ACC112 (cell line): ENCODE measurements around the gene MAP3K1.

Experiments used
- H2AFZ ChIP-seq: fragments of 200-600 bp; sonication (generic); one replicate; pipeline ENCODE4 v1.6.0; 2017; ENCODE audit warnings: antibody characterized with exemption, low read length; ENCODE audit not compliant: unreplicated experiment
- H3K27ac ChIP-seq: fragments of 200-600 bp; sonication (generic); 2 replicates; pipeline ENCODE4 v1.5.1; 2014; ENCODE audit warnings: low read depth, mild to moderate bottlenecking, antibody characterized with exemption, low read length, moderate library complexity
- H3K27me3 ChIP-seq: fragments of 200-600 bp; sonication (generic); 2 replicates; pipeline ENCODE4 v1.6.1; 2014; ENCODE audit warnings: mild to moderate bottlenecking, antibody characterized with exemption, low read length, moderate library complexity, mixed read lengths; ENCODE audit not compliant: insufficient read depth
- H3K36me3 ChIP-seq: fragments of 200-600 bp; sonication (generic); 2 replicates; pipeline ENCODE4 v1.6.1; 2016; ENCODE audit warnings: mild to moderate bottlenecking, antibody characterized with exemption, low read length, moderate library complexity, mixed read lengths; ENCODE audit not compliant: insufficient read depth
- H3K4me1 ChIP-seq: fragments of 200-600 bp; sonication (generic); one replicate; pipeline ENCODE4 v1.6.1; 2016; ENCODE audit warnings: low read length, mixed read lengths; ENCODE audit not compliant: insufficient read depth, unreplicated experiment, control insufficient read depth
- H3K4me3 ChIP-seq: fragments of 200-600 bp; sonication (generic); 2 replicates; pipeline ENCODE4 v1.5.1; 2014; ENCODE audit warnings: mild to moderate bottlenecking, low read depth, low read length
- H3K79me2 ChIP-seq: fragments of 200-600 bp; sonication (generic); one replicate; pipeline ENCODE4 v1.6.0; 2016; ENCODE audit warnings: low read length; ENCODE audit not compliant: control insufficient read depth, unreplicated experiment, insufficient read depth

Gene MAP3K1

DNA sequence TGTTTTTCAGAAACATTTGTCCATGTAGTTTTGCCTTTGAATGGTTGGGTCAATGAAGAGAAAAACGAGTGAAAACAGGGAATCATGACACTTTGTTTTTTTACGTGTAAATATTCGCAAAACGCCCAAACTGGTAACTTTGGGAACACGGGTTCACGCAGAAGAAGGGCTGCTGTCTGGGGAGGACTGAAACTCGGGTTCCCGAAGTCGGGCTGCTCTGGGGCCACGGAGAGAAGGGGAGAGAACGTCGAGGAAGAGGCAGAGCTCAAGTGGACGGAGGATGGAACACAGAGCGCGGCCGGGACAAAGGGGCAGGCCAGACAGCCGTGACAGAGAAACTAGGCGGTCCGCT, 93.6 kb downstream of the MAP3K1 start:
- Histone ChIP-seq H3K27ac (peak overlapping the region; percentile 79), H3K4me1 (peaks cover 6% of the 10 kb centered on the region), H3K27me3 (no peaks in the 10 kb centered on the region), H3K4me3 (peak overlapping the region; percentile 87), H3K79me2 (peaks cover 5% of the 10 kb centered on the region), H3K36me3 (no peaks in the 10 kb centered on the region), H2AFZ (peak overlapping the region; percentile 58)

DNA sequence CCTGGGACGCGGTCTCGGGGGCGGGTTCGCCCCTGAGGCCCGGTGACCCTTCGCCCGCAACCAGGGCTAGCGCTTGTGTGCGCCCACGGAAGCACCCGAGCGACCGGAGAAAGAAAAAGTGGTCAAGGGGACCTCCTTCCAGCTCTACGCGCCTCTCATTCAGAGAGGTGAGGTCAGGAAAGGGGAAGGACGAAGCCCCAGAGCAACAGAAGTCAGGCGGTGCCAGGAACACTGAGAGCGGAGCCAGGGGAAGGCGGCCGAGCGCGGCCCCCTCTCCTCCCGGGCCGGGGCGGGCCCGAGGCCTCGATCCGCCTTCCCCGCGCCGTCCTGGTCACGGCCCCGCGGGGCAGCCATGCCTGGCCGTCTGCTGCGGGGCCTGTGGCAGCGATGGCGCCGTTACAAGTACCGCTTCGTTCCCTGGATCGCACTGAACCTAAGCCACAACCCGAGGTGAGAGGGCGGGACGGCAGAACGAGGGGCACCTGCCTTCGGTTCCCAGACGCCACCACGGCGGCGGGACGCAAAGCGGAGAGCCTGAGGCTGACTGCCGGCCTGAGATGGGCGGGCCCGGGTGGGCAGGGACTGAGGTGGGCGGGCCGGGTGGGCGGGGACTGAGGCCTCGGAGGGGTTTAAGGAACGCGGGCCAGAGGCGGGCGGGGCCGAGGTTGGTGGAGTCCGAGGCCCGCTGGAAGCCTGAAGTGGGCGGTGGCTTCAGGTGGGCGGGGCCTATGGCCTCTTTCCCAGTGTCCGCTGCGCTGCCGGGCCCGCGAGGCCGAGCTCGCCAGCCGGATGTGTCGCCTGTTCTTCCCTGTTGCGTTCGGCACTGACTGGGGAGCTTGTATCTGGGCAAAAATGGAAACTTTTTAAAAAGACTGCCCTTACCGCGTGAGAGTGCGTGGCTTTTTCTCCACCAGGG, 94.2 kb downstream of the MAP3K1 start, which contains the start of gene SETD9:
Gene SETD9 (plus strand): TSS at position 303 of the 916 bp plus-strand sequence. CDS start 50 bp downstream, at position 353.
- H3K27ac ChIP-seq, result peak within 1 kb of the TSS; percentile 92
- no peaks in the 10 kb centered on the region for H3K36me3 ChIP-seq
- H3K79me2 ChIP-seq, result peaks cover 5% of the 10 kb centered on the region
- H3K4me1 ChIP-seq, result peaks cover 6% of the 10 kb centered on the region
- peak within 1 kb of the TSS; percentile 99 for H2AFZ ChIP-seq
- H3K4me3 ChIP-seq, result peak within 1 kb of the TSS; percentile 94
- no peaks in the 10 kb centered on the region for H3K27me3 ChIP-seq

DNA sequence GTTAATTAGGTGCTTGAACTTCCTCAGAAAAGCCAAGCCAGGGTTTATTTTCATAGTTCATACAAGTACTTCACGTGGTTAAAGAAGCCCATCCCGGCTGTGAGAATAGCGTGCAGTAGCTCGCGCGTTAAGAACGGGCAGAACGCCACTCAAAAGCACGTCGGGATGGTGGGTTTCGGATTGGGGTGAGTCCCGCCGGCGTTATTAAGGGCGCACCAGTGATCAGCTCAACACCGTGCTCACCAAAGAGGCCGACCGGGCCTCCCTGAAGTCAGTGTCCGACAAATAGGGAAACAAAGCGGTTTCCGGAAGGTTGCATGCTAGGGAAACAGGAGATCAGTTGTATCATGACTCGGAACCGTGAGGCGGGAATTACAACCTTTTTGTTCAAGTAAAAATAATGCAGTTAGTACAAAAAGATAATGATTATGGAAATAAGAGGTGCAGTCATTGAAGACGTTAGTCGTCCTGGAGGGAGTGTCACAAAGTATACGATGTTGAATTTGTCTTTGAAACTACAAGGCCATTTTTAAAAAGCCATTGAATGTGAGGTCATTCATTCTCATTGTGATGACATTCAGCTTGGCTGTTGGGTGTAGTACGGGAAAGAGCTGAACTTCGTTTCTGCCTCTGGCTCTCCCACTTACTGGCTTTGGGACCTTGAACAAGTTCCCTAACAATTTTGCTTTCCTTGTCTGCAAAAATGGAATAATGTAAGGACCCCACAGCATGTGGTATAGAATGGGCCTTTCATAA, 95.0 kb downstream of the MAP3K1 start:
- H3K79me2 ChIP-seq, result peaks cover 5% of the 10 kb centered on the region
- H3K36me3 ChIP-seq, result no peaks in the 10 kb centered on the region; the same call in 1 of the 2 replicates
- H3K4me1 ChIP-seq, result peaks cover 6% of the 10 kb centered on the region
- peak overlapping the region; percentile 92 for H3K27ac ChIP-seq
- H2AFZ ChIP-seq, result peak overlapping the region; percentile 99
- no peaks in the 10 kb centered on the region for H3K27me3 ChIP-seq
- peak overlapping the region; percentile 94 for H3K4me3 ChIP-seq

DNA sequence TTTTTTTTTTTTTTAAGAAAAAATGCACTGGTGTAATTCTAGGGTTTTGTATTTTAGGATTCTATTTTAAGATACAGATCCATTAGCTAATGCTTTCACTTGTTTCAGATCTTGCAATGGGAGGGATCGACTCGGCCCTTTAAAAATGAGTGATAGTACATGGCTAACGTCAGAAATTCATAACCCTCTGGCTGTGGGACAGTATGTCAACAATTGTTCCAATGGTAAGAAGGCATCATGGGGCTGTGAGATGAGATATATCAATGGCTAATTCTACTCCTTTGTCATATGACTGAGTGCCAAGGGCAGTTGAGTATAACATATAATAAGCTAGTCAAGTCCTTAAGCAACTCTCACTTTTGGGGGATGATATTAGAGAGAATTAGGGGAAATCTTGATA, 98.4 kb downstream of the MAP3K1 start:
- peaks cover 5% of the 10 kb centered on the region for H3K79me2 ChIP-seq
- no peaks in the 10 kb centered on the region; the same call in 1 of the 2 replicates for H3K36me3 ChIP-seq
- peaks cover 6% of the 10 kb centered on the region for H3K4me1 ChIP-seq
- no peak overlapping the region for H3K4me3 ChIP-seq
- H2AFZ ChIP-seq, result no peak overlapping the region
- H3K27me3 ChIP-seq, result no peaks in the 10 kb centered on the region
- H3K27ac ChIP-seq, result no peak overlapping the region

DNA sequence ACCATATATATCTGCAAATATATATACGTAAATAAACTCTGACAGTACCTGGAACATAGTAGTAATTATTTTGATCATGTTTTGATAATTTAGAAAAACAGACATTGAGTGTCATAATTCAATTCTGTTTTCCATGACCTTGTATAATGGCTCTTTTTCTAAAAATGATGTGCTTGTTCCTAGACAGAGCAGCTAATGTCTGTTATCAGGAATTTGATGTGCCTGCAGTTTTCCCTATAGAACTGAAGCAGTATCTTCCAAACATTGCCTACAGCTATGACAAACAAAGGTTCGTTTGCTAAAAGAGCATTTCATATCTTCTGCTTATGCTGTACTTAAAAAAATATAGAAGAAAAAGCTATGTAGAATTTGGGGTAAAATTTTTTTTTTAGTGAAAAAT, 99.3 kb downstream of the MAP3K1 start:
- no peaks in the 10 kb centered on the region for H3K27me3 ChIP-seq
- H3K4me3 ChIP-seq, result no peak overlapping the region
- H3K36me3 ChIP-seq, result no peaks in the 10 kb centered on the region; the same call in 1 of the 2 replicates
- H3K79me2 ChIP-seq, result peaks cover 5% of the 10 kb centered on the region
- no peak overlapping the region for H2AFZ ChIP-seq
- peaks cover 6% of the 10 kb centered on the region for H3K4me1 ChIP-seq
- no peak overlapping the region for H3K27ac ChIP-seq

DNA sequence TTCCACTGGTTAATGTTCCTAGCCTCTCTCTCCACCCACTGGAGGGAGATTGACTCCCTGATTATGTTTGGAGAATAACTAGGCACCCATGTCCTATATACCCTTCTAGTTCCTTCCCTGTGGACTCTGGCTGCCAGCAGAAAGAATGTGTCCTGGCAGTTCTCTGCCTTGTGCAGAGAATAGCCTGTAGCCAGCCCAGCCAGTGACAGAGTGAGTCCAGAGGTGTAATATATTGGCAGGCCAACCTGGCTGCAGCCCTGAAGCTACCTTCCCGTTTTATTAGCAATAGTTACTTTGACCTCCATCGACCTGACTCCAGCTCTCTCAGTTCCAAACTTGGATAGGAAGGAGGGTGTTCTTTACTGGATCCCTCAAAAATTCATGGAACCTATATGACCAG, 102.2 kb downstream of the MAP3K1 start:
- H2AFZ ChIP-seq, result no peak overlapping the region
- no peak overlapping the region for H3K27ac ChIP-seq
- H3K4me1 ChIP-seq, result no peaks in the 10 kb centered on the region
- no peaks in the 10 kb centered on the region for H3K27me3 ChIP-seq
- H3K79me2 ChIP-seq, result no peaks in the 10 kb centered on the region
- peaks cover 15% of the 10 kb centered on the region for H3K36me3 ChIP-seq
- H3K4me3 ChIP-seq, result no peak overlapping the region

DNA sequence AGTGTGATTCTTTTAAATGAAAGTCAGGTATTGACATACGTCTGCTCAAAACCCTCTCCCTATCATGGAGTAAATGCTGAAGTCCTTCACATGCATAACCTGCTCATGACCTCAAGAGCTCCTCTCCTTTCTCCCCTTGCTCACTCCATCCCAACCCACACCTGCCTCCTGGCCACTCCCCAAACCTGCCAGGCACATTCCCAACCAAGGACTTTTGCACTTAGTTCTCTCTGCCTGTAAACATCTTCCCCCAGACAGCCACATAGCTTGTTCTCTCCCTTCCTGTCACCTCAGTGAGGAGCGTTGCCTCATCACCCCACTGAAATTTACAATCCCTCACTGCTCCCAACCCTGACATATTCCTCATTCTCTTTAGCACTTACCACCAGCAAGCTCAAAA, 102.7 kb downstream of the MAP3K1 start:
- no peaks in the 10 kb centered on the region for H3K4me1 ChIP-seq
- no peak overlapping the region for H2AFZ ChIP-seq
- no peaks in the 10 kb centered on the region for H3K27me3 ChIP-seq
- no peaks in the 10 kb centered on the region for H3K79me2 ChIP-seq
- no peak overlapping the region for H3K27ac ChIP-seq
- peaks cover 15% of the 10 kb centered on the region for H3K36me3 ChIP-seq
- no peak overlapping the region for H3K4me3 ChIP-seq

DNA sequence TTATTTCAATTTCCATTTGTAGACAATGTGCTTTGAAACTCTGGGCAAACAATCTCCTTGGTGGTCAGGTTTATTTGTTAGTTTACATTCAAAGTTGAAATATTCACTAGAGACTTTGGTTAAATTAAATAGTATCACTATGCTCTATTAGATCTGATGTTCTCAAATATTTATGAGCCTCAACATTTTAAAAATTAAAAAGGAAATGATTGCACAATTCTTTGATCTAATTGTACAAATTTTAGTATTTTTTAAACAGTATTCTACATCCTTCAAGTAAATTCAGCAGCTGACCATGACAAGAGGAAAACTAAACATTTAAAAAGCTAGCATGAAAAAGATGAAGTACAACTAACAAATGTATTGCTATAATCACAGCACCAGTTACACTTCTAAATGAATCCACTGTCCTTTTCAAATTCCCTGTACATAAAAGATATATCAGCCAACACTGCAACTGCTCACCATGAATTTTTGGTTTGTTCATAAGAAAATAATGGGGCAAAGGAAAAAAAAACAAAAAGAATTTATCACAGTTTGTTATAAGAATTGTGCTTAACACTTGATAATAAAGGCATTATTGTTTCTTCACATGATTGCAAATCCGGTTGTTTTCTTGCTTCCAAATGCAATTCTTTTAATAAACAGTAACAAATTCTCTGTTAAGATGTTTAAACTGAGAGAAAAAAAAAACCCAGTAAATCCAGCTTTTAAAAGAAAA, 104.8 kb downstream of the MAP3K1 start:
- H3K4me1 ChIP-seq, result no peaks in the 10 kb centered on the region
- no peak overlapping the region for H3K27ac ChIP-seq
- H3K27me3 ChIP-seq, result no peaks in the 10 kb centered on the region
- no peaks in the 10 kb centered on the region for H3K79me2 ChIP-seq
- no peak overlapping the region for H2AFZ ChIP-seq
- no peak overlapping the region for H3K4me3 ChIP-seq
- H3K36me3 ChIP-seq, result peaks cover 34% of the 10 kb centered on the region

DNA sequence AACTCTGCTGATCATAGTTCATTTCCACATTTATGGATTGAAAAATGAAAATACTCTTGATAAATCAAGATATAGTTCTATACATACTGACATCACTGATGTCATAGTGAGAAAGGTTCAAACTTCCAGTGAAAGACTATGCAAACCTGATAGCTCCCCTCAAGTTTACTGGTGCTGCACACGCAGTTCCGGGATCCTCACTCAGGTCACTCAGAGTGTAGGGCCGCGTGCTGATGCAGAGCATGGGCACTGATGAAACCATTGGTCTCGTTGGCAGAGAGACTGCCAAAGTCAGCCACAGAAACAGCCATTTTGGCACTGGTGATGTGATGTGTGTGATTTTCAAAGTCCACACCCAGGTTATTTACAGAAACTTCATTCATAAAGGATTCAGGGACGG, 107.6 kb downstream of the MAP3K1 start:
- H3K36me3 ChIP-seq, result peaks cover 55% of the 10 kb centered on the region
- no peaks in the 10 kb centered on the region for H3K4me1 ChIP-seq
- H3K79me2 ChIP-seq, result no peaks in the 10 kb centered on the region

DNA sequence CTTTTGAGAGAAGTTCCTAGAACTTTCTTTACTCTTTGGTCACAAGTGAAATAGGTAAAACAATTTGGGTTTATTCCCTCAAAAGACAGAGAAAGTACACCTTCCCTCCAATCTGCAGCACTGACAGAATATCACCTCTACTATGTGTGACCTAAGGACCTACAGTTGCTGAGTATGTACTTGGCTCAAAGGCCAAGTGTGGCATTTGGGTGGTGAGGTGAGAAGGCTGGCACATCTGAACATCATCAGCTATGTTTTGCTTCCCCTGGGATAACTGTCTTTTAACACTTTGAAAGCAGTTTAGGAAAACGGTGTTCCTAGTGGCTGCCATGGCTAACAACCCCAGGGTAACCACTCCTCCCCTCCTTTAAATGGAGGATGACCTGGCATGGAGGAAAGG, 119.0 kb downstream of the MAP3K1 start:
- no peak overlapping the region for H2AFZ ChIP-seq
- H3K4me1 ChIP-seq, result no peaks in the 10 kb centered on the region
- H3K4me3 ChIP-seq, result no peak overlapping the region
- no peaks in the 10 kb centered on the region for H3K27me3 ChIP-seq
- H3K79me2 ChIP-seq, result no peaks in the 10 kb centered on the region
- H3K27ac ChIP-seq, result no peak overlapping the region
- peaks cover 50% of the 10 kb centered on the region for H3K36me3 ChIP-seq

More for the DNA sequence above, 107.6 kb downstream of the MAP3K1 start:
- Histone ChIP-seq H3K27me3 (no peaks in the 10 kb centered on the region), H3K27ac (no peak overlapping the region), H3K4me3 (no peak overlapping the region), H2AFZ (no peak overlapping the region)
